Measurements from ENCODE around the gene KRTAP10-11.
"Not testable (repeated sequence)": the region's sequence is repeated elsewhere in the genome, so short reads cannot be mapped to it uniquely, and the experiment has no call there.

KRTAP10-11 gene

DNA sequence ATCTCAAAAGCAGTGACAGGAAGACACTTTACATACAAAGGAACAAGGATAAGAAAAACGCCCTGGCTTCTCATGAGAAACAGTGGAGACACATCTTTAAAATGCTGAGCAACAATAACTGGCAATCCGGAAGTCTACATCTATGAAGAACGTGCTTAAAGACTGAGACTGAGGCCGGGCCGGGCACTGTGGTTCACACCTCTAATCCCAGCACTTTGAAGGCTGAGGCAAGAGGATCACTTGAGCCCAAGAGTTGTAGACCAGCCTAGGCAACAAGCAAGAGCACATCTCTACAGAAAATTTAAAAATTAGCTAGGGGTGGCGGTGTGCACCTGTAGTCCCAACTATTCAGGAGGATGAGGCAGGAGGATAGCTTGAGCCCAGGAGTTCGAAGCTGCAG lies 37.9 kb downstream of the KRTAP10-11 start:
- Histone ChIP-seq H4K20me1 (ENCODE audit: control insufficient read depth, insufficient read depth, low read depth, low read length) (no peaks in the 10 kb centered on the region), H3K4me3 (ENCODE audit: low read length) (no peak overlapping the region), H3K27ac (ENCODE audit: low read depth, low read length) (no peak overlapping the region), H3K79me2 (ENCODE audit: control insufficient read depth, low read length) (no peaks in the 10 kb centered on the region), H3K36me3 (ENCODE audit: control insufficient read depth, low read length) (no peaks in the 10 kb centered on the region), H3K9me3 (ENCODE audit: control insufficient read depth, insufficient read depth, low read length) (no peaks in the 10 kb centered on the region), H3K4me2 (ENCODE audit: low read length) (no peak overlapping the region), H3K27me3 (ENCODE audit: control insufficient read depth, low read length) (peaks cover 3% of the 10 kb centered on the region), H3K4me1 (ENCODE audit: control insufficient read depth, low read length) (no peaks in the 10 kb centered on the region), H3F3A (ENCODE audit: control insufficient read depth, insufficient read depth) (no peaks in the 10 kb centered on the region), H3K9me2 (replicated peaks; ENCODE audit: control insufficient read depth, low read length) (no peaks in the 10 kb centered on the region)
- TF ChIP-seq, protein P1, sequence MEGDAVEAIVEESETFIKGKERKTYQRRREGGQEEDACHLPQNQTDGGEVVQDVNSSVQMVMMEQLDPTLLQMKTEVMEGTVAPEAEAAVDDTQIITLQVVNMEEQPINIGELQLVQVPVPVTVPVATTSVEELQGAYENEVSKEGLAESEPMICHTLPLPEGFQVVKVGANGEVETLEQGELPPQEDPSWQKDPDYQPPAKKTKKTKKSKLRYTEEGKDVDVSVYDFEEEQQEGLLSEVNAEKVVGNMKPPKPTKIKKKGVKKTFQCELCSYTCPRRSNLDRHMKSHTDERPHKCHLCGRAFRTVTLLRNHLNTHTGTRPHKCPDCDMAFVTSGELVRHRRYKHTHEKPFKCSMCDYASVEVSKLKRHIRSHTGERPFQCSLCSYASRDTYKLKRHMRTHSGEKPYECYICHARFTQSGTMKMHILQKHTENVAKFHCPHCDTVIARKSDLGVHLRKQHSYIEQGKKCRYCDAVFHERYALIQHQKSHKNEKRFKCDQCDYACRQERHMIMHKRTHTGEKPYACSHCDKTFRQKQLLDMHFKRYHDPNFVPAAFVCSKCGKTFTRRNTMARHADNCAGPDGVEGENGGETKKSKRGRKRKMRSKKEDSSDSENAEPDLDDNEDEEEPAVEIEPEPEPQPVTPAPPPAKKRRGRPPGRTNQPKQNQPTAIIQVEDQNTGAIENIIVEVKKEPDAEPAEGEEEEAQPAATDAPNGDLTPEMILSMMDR (IDR thresholded peaks at IDR 0.05; ENCODE audit: low read depth, low read length, poor library complexity, severe bottlenecking) = no peak
- no peak for TF ChIP-seq EZH2phosphoT487 (IDR thresholded peaks at IDR 0.05; ENCODE audit: borderline replicate concordance, low read length)

DNA sequence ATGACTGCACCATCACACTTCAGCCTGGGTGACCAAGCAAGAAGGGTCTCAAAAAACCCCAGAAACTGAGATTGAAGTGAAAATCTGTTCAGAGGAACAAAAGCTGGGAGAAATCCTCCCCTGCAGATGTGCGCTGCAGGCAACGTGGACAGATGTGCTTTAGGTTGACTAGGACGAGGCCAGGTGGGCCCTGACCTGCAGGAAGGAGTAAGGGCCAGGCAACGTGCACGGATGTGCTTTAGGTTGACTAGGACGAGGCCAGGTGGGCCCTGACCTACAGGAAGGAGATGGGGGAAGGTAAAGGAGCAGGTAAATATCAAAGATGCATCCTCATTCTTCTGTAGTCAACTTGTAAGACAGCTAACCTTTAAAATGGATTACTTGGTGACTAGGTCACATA lies 38.3 kb downstream of the KRTAP10-11 start:
- H3K4me2 ChIP-seq (ENCODE audit: low read length) = no peak overlapping the region
- H4K20me1 ChIP-seq (ENCODE audit: control insufficient read depth, insufficient read depth, low read depth, low read length) = no peaks in the 10 kb centered on the region
- no peaks in the 10 kb centered on the region for H3K4me1 ChIP-seq (ENCODE audit: control insufficient read depth, low read length)
- H3K9me2 ChIP-seq (replicated peaks; ENCODE audit: control insufficient read depth, low read length) = no peaks in the 10 kb centered on the region
- no peak overlapping the region for H3K4me3 ChIP-seq (ENCODE audit: low read length)
- no peaks in the 10 kb centered on the region for H3F3A ChIP-seq (ENCODE audit: control insufficient read depth, insufficient read depth)
- TF ChIP-seq EZH2phosphoT487 (IDR thresholded peaks at IDR 0.05; ENCODE audit: borderline replicate concordance, low read length) = no peak
- TF ChIP-seq, protein P1 (IDR thresholded peaks at IDR 0.05; ENCODE audit: low read depth, low read length, poor library complexity, severe bottlenecking) = no peak
- H3K27me3 ChIP-seq (ENCODE audit: control insufficient read depth, low read length) = peaks cover 3% of the 10 kb centered on the region
- no peaks in the 10 kb centered on the region for H3K79me2 ChIP-seq (ENCODE audit: control insufficient read depth, low read length)
- H3K36me3 ChIP-seq (ENCODE audit: control insufficient read depth, low read length) = no peaks in the 10 kb centered on the region
- no peak overlapping the region for H3K27ac ChIP-seq (ENCODE audit: low read depth, low read length)
- H3K9me3 ChIP-seq (ENCODE audit: control insufficient read depth, insufficient read depth, low read length) = no peaks in the 10 kb centered on the region

DNA sequence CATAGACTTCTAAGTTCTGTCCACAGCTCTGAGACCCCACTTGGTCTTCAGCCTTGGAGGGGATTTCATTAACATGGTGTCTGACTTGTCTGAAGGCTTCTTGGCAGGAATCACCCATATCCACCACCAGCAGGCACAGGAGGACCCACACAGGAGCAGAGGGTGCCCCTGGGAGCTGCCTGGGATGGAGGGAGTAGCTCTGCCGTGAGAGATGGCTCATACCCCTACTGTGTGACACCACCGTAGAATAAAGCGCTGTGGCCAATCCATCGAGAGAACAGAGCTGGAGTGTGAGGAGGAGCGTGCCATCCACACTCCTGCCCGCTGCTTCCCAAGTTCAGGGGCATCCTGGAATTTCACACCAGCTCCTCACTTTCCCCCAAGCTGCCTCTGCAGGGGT lies 38.8 kb downstream of the KRTAP10-11 start:
- H3K79me2 ChIP-seq (ENCODE audit: control insufficient read depth, low read length); H3F3A ChIP-seq (ENCODE audit: control insufficient read depth, insufficient read depth); H4K20me1 ChIP-seq (ENCODE audit: control insufficient read depth, insufficient read depth, low read depth, low read length); H3K4me2 ChIP-seq (ENCODE audit: low read length); H3K4me1 ChIP-seq (ENCODE audit: control insufficient read depth, low read length); H3K27ac ChIP-seq (ENCODE audit: low read depth, low read length); H3K27me3 ChIP-seq (ENCODE audit: control insufficient read depth, low read length); H3K9me2 ChIP-seq (replicated peaks; ENCODE audit: control insufficient read depth, low read length); H3K36me3 ChIP-seq (ENCODE audit: control insufficient read depth, low read length); H3K4me3 ChIP-seq (ENCODE audit: low read length); H3K9me3 ChIP-seq (ENCODE audit: control insufficient read depth, insufficient read depth, low read length): not testable (repeated sequence)

DNA sequence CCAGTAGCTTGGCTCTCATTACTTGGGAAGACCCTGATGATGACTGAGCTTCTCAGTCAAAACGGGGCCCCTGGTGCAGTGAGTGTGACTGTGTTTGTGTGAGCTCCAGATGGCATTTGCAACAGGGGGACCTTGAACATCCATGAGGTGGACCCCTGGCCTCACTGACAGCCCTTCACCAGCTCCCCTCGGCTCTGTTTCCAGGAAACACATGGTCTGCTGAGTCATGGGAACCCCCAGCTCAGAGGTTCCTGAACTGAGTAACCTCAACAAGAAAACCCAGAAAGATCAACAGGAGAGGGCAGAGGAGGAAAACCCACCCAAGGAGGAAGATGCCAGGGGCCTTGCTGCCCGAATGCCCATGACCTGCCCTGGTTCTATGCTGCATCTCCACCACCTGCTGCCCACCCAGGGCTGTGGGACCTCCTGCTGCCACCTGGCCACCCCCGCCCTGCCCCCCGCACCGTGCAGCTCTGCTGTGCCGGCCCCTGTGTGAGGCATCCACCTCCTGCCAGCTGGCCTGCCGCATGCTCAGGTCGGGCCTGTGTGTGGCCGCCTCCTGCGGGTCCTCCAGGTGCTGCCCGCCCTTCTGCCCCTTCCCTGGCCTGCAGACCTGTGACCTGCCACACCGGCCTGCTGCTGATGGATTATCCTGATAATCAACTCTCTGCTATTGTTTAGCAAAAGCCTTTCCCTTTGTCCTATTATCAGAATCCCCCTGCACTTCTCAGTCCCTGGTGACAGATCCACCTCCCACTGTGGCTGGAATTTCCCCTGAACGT lies 40.0 kb downstream of the KRTAP10-11 start:
- no peaks in the 10 kb centered on the region for H3F3A ChIP-seq (ENCODE audit: control insufficient read depth, insufficient read depth)
- H3K4me1 ChIP-seq (ENCODE audit: control insufficient read depth, low read length) = no peaks in the 10 kb centered on the region
- no peaks in the 10 kb centered on the region for H3K36me3 ChIP-seq (ENCODE audit: control insufficient read depth, low read length)
- H3K27ac ChIP-seq (ENCODE audit: low read depth, low read length) = no peak overlapping the region
- TF ChIP-seq, protein P1 (IDR thresholded peaks at IDR 0.05; ENCODE audit: low read depth, low read length, poor library complexity, severe bottlenecking) = no peak
- no peak for TF ChIP-seq EZH2phosphoT487 (IDR thresholded peaks at IDR 0.05; ENCODE audit: borderline replicate concordance, low read length)
- no peaks in the 10 kb centered on the region for H3K9me2 ChIP-seq (replicated peaks; ENCODE audit: control insufficient read depth, low read length)
- H3K9me3 ChIP-seq (ENCODE audit: control insufficient read depth, insufficient read depth, low read length) = no peaks in the 10 kb centered on the region
- H4K20me1 ChIP-seq (ENCODE audit: control insufficient read depth, insufficient read depth, low read depth, low read length) = no peaks in the 10 kb centered on the region
- H3K4me3 ChIP-seq (ENCODE audit: low read length) = no peak overlapping the region
- no peaks in the 10 kb centered on the region for H3K79me2 ChIP-seq (ENCODE audit: control insufficient read depth, low read length)
- H3K27me3 ChIP-seq (ENCODE audit: control insufficient read depth, low read length) = peaks cover 3% of the 10 kb centered on the region
- no peak overlapping the region for H3K4me2 ChIP-seq (ENCODE audit: low read length)
